ENCODE measurements around the gene RICTOR.

Gene RICTOR
- 53.0 to 271 (median 79.6) reads per million in 17 experiments for total RNA-seq

DNA sequence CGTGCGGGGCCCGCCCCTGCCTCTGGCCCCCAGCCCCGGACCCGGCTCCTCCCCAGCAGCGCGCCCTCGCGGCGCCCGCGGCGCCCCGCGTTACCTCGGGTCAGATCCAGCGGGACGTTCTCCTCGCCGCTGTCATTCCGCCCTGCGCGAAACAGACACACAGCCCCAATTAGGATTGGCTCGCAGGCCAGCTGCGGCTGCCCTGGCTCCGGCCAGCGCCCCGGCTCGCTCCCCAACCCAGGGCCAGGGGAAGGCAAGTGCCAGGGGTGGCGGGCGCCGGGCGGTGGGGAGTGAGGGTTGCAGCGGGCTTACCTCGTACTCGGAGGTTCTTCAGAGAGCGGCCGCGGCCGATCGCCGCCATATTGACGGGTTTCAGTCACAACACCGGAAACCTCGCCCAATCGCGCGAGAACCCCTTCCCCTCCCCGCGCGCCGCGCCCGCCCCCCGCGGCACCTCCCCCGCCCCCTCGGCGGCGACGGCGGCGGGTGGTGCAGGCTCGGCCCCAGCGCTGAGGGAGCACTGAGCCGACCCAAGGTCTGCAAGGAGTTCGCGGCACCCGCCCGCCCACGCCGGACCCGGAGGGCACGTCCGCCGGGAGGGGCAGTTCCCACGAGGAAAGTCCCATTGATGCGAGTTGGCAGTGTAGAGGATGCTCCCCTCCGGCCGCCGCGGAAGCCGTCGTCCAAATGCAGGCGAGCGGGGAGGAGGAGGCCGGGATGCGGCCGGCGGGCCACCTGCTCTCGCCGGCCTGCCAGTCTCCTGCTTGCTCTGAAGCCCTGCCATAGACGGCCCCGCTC is at the start of gene RICTOR:
RICTOR (minus strand) TSS at position 383 of the 798 bp plus-strand sequence; CDS start at position 361, 22 bp downstream.
- DNase-seq = peak; percentile 93 to 98 (median 96)

DNA sequence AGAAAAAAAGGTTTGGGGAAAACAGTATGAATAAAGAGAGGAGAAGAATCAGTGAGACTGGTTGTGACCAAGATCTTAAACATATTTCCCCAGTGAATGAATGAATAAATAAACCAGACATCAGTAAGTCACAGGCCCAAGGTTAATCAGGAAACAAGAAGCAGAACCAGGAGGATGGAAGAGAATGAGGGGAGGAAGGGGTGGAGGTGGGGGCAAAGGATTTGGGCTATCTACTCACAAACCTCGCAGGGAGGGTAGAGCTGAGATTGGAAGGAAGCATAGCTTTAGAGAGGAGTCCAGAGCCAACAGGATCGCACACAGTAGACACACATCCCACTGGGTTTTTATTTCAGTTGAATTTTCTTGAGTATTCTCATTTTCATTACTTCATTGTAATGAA is 47.7 kb upstream of the RICTOR start:
- no peak for DNase-seq

DNA sequence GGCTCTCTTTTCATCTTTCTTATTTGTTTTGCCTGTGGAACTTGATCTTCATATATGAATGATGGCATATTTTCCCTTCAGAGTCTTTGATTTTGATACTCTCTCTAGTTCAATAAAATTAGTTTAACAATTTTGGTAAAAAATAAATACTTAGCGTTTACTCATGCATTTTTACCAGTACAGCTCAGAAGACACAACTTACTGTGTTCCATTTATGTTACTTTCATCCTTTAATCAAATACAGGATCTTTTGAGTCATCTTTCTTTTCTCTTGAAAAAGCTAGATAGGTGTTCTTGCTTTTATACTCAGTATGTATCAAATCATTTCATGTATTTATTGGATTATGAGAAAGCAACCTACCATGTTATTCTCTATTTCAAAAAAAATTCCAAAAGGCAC is 47.1 kb upstream of the RICTOR start:
- no peak for DNase-seq

DNA sequence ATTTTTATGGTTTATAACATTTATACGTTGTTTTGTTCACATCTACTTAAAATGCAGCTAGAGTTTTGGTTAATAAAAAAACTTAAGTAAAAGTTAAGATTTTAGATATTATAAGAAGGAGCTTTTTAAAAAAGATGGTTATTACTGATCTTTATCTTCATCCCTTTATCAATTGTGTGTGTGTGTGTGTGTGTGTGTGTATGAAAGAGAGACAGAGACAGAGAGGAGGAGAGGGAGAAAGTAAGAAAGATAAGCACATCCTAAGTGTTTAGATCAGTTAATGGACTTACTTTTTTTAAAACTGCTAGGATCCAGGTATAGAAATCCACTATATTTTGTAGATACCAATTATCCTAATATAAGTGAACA is 45.8 kb upstream of the RICTOR start:
- no peak for DNase-seq

DNA sequence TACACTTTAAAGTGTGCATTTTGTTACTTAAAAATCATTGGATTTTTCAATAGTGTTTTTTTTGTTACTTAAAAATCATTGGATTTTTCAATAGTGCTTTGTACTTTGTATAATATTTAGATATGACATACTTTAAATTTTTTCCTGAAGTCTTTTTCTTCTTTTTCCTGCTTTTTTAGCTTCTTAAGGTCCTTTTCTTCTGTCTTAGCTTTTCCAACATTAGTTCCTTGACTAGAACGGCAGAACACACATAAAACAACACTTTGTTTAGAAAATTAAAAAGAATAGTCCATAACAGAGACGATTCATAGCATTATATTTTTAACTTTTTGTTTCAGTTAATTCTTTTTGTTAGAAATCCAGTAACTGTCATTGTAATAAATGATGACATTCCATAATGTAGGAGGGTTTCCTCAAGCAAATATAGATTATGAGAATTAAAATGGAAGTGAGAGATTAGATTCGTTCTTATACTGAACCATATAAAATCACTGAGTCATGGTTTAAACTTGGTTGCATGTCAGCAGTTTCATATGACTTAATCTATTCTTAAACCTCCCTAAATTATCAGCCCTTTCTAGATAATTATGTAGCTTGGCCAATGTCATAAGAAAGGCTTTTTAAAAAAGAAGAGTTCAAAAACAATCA is 45.3 kb upstream of the RICTOR start:
- no peak for DNase-seq

DNA sequence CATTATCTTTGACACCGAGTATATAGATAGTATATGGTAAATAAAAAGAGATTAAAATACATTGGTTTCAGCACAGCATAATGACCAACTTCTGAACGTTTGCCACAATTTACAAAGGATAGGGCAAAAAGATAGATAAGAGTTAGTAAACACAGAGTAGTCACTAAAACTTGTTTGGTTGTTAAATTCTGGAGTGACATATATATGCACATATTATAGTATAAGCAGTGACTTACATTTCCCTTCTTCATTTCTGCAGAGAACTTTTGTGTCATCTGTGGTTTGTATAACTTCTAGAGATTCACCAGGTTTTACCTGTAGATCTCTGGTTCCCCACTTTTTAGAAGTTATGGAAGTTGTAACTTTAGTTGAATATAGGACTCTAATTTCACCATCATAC is 44.4 kb upstream of the RICTOR start:
- DNase-seq = no peak

GRCh38 chr5:39117401-39117800 is 43.2 kb upstream of the RICTOR start:
- no peak for DNase-seq

- DNase-seq = no peak
Observed at GRCh38 chr5:39116344-39117170, 42.4 kb upstream of the RICTOR start.

- no peak for DNase-seq
Observed at GRCh38 chr5:39115644-39116343, 41.6 kb upstream of the RICTOR start.

- DNase-seq = no peak
Observed at GRCh38 chr5:39114155-39114554, 40.0 kb upstream of the RICTOR start.

GRCh38 chr5:39113354-39113953 is 39.3 kb upstream of the RICTOR start:
- no peak for DNase-seq

GRCh38 chr5:39109606-39110005 is 35.4 kb upstream of the RICTOR start:
- no peak for DNase-seq

DNA sequence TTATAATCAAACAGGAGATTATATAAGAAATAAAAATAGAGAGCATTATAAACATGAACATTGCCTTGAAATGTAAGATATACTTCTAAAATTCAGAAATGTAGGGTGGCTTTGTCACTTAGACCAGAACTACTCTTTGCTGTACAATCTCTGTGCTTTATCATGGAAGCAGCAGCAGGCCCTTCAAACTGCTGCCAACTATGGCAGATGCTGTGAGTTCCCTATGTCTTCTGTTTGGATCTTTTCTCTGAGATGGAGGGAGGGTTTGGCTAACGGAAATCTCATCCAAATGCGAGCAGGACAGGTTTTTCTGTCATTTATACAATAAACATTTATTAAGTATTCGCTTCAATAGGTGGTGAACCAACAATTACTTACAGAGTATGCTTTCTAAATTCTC is 34.8 kb upstream of the RICTOR start:
- no peak for DNase-seq

DNA sequence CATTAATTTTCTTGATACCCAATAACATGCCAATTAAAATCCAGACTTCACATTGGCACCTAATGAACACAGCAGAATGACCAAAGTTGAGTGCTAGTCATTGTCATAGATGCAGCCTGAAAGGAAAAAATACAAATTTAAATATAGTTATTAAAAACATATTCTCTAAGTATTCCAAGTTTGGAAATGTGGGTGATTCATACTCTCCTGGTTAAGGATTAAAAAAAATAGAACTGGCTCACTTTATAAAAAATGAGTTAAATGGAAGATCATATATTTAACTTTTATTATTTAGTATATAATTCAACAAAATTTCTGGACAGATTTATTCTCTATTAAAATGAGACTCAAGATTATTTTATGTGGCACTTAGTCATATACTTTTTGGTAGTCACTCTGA is 33.2 kb upstream of the RICTOR start:
- DNase-seq = no peak

- DNase-seq = peak in 1 of 4 experiments; percentile 16
Observed at GRCh38 chr5:39106322-39106721, 32.1 kb upstream of the RICTOR start.

GRCh38 chr5:39104221-39104620 is 30.0 kb upstream of the RICTOR start:
- DNase-seq = no peak

- no peak for DNase-seq
Observed at GRCh38 chr5:39102684-39103155, 28.5 kb upstream of the RICTOR start.

GRCh38 chr5:39100851-39101396 is 26.7 kb upstream of the RICTOR start:
- DNase-seq = peak; percentile 25 to 73 (median 42)

GRCh38 chr5:39100301-39100850 is 26.2 kb upstream of the RICTOR start:
- no peak for DNase-seq

- no peak for DNase-seq
Observed at GRCh38 chr5:39099831-39100230, 25.6 kb upstream of the RICTOR start.

- no peak for DNase-seq
Observed at GRCh38 chr5:39093352-39093751, 19.2 kb upstream of the RICTOR start.
